GM21381 (cell line): ENCODE measurements around the gene USP16.
A peak's percentile ranks its signal among the peaks of the same experiment; 100 is the strongest.
"Not testable (repeated sequence)": the region's sequence is repeated elsewhere in the genome, so short reads cannot be mapped to it uniquely, and the experiment has no call there.

Source experiments
- ATAC-seq: cut with Tn5 transposase; IDR thresholded peaks from one replicate; pipeline ENCODE4 v1.9.1; 2021; ENCODE audit warnings: mild to moderate bottlenecking, moderate library complexity; ENCODE audit not compliant: unreplicated experiment

USP16 gene

GRCh38 chr21:29024474-29025327 is at the start of gene USP16:
USP16 (plus strand) TSS chr21:29024668; CDS start chr21:29027914, 3,246 bp downstream.
- peak; percentile 96 for ATAC-seq

DNA sequence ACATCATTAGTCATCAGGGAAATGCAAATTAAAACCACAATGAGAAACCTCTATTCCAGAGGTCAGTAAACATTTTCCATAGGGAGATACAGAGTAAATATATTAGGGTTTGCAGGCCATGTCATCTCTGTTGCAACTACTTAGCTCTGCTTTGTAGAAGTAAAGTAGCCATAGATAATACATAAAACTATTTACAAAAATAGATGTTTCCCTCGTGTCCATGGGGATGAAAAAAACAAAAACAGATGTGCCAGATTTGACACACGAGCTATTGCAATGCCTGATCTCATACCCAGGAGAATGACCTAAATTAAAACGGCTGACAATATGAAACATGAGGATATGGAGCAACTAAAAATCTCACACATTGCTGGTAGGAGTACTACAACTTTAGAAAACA is 49.1 kb upstream of the USP16 start:
- ATAC-seq: no peak

DNA sequence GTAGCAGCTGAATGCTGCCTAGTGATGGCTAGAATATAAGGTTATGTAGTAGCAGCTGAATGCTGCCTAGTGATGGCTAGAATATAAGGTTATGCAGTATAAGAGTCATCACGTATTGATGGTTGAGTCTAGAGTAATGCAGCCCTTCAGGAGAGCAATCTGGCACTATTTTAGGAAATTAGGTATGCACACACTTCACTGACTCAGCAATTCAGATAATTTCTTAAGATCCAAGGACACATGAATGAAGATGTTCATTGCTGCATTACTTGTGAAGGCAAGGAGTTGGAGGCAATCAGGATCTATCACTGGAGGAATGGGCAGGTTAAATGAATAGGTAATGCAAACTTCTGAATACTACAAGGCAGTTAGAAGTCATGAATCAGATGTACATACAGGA is 45.4 kb upstream of the USP16 start:
- no peak for ATAC-seq

- no peak for ATAC-seq
Measured at GRCh38 chr21:28982637-28983036, 41.8 kb upstream of the USP16 start.

GRCh38 chr21:28986677-28987076 is 37.8 kb upstream of the USP16 start:
- ATAC-seq: no peak

DNA sequence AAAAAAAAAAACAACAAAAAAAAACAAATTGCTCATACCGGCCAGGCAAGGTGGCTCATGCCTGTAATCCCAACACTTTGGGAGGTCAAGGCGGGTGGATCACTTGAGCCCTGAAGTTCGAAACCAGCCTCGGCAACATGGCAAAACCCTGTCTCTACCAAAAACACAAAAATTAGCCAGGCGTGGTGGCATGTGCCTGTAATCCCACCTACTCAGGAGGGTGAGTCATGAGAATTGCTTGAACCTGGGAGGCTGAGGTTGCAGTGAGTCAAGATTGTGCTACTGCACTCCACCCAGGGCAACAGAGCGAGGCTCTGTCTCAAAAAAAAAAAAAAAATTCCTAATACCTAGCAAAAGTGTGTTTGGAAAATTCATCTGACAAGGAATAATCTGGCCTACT is 36.3 kb upstream of the USP16 start:
- not testable (repeated sequence) for ATAC-seq

DNA sequence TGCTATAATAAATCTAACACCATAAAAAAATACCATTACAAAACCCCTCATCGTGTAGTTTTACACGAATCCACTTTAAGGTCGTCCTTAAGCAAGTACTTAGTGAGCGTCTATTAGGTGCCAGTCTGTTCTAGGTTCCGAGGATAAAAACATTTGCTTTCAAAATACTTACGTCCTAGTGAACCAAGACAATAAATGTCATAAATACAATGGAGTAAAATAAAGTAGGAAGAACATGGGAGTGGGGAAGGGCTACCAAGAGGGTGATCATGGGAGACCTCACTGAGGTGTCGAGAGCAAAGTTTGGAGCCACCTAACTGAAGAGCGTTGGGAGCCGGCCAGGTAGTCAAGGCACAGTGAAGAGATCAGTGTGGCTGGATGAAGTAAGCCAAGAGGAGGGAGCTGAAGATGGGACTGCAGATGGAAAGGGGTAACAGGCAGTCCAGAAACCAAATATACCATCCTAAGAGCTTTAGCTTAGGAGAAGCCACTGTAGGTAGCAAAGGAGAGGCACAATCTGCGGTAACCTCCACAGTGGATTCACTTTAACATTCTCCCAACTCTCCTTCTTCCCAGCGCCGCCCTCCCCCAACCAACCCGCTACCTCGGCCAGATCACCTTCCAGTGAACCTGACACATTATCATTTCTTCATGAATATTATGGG is 32.5 kb upstream of the USP16 start:
- no peak for ATAC-seq

- peak; percentile 97 for ATAC-seq
Measured at GRCh38 chr21:28992526-28993292, 31.8 kb upstream of the USP16 start, which contains the start of gene LTN1. LTN1 (minus strand) TSS chr21:28992877; CDS start chr21:28992805, 72 bp downstream.

DNA sequence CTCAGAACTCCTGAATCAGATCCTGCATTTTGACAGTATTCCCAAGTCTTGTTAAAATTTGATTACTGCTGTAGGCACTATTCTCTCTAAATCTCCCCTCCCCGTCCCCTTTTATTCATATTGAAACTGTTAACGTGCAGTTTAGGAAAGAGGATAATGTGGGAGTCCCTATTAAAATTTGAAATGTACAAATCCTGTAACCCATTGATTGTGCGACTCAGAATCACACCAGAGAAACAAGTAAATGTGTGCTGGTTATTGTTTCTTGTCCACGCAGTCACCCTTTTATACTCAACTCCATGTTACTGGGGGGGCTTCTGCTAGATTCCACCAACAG is 31.2 kb upstream of the USP16 start:
- ATAC-seq: no peak

DNA sequence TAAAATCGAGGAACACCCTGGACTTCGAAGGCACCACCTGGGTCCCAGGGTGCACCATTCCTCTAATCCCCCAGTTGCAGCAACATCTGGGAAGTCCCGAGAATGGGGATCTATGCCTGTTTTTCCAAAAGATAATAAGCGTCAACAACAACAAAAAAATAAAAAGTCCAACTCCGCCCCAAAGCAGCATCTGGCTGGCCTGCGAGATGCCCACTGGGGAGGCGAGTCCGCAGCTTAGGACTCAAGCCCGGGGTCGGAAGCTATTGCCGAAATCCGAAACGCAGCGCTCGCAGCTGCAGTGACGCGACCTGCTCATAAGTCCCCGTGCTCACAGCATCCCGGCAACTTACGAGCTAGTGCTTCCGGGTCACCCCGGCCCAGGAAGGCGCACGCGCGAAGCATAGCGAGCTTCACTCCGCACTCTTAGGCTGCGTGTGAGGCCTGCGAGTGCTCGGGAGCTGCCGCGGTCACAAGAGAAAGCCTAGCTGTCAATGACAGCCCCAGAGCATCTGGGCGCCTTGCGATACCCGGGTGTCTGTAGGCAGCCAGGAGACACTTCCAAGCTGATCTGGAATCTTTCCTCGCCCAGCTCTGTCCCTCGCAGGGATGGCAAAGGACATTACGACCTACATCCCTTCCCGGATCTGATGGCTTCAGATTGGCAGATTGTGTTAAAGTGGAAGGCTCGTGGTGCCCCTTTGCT is 21.9 kb upstream of the USP16 start:
- ATAC-seq: peak; percentile 99

GRCh38 chr21:29005696-29006095 is 18.8 kb upstream of the USP16 start:
- no peak for ATAC-seq

DNA sequence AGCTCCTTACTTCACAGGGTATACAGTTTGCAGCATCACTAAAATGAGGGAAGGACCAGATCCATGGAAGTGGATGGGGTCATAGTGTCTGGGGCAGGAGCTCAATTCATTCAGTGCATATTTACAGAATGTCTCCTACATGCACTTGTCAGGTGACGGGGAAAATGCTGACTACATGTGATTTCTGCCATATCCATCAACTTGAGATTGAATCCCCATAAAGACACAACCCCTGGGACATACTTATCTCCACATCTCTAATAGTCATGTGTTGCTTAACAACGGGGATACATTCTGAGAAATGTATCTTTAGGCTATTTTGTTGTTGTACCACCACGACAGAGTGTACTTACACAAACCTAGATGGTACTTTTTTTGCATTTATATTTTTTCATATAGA is 17.3 kb upstream of the USP16 start:
- ATAC-seq: no peak

DNA sequence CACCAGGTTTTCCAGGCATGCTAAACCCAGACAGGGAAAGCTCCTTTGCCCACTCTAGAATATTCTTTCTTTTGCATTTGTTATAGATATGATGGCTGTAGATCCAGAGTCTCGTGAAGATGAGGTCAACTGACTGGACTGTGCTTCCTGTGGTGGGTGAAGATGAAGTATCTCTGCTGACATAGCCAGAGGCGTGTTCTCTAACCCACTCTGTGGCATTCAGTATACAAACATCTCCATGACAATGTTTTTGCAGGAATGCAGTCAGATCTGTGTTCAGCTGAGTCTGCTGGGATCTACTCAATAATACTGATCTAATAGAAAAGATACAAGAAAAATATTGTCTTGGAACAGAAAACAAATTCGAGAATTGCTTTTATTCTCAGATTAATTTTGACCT is 16.7 kb upstream of the USP16 start:
- no peak for ATAC-seq

- ATAC-seq: no peak
Measured at GRCh38 chr21:29008367-29008766, 16.1 kb upstream of the USP16 start.

- not testable (repeated sequence) for ATAC-seq
Measured at GRCh38 chr21:29011236-29011635, 13.2 kb upstream of the USP16 start.

DNA sequence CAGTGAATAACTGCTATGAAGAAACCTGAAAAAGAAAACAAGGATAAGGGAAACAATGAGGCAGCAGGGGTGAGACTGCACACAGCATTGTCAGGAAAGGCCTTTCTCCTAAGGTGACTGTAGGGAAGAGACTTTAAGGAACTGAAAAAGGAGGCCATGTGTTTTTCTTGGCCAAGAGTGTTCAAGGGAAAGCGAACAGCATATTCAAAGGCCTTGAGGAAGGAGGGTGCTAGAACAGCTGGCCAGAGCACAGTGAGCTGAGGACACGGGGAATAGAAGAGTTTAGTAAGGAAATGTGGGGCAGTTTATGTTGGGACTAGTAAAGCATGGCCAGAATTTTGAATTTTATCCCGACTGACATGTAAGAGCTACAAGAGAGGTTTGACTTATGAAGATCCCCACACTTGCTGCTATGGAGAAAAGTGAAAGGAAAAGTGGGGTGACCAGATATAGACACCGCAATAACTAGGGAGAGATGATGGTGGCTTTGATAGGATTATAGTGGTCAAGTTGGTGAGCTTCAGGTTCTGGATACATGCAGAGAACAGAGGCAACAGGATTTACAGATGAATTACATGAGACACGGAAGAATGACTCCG is 6.7 kb upstream of the USP16 start:
- no peak for ATAC-seq

DNA sequence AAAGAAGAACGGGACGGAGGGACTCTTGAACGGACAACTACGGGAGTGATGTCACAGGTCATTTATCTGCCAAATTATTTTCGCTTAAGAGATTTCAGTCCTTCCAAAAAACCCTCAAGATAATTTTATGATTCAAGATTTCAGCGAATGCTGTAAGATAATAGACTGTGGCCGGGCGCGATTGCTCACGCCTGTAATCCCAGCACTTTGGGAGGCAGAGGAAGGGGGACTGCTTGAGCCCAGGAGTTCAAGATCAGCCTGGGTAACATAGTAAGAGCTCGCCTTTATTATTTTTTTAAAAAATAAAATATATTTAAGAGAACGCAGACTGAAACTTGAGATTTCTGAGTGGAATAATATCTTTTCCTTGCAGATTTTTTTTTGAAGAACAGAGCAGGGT is 5.9 kb upstream of the USP16 start:
- peak; percentile 24 for ATAC-seq

- ATAC-seq: no peak
Measured at GRCh38 chr21:29022166-29022565, 2.3 kb upstream of the USP16 start.

GRCh38 chr21:29025328-29025713 is 853 bp downstream of the USP16 start:
- no peak for ATAC-seq

- ATAC-seq: no peak
Measured at GRCh38 chr21:29029524-29029923, 5.1 kb downstream of the USP16 start.

- ATAC-seq: no peak
Measured at GRCh38 chr21:29030909-29031308, 6.4 kb downstream of the USP16 start.
